Colon (tissue), 2 donors: ENCODE data around the gene CHCT1.

Experiments used
- FAIRE-seq: peaks from 2 replicates; lab custom pipeline; 2012; peaks lifted over from hg19 to GRCh38; lab: Jason Lieb, UNC
- donor health status: control.
- donor health status: control.

The CHCT1 gene

GRCh38 chr17:60442271-60443173 lies 20.2 kb downstream of the CHCT1 start:
- FAIRE-seq: no peak

- FAIRE-seq: no peak
Observed at GRCh38 chr17:60443713-60444112, 21.4 kb downstream of the CHCT1 start.

- no peak for FAIRE-seq
Observed at GRCh38 chr17:60445144-60445543, 22.9 kb downstream of the CHCT1 start.

GRCh38 chr17:60447375-60447774 lies 25.1 kb downstream of the CHCT1 start:
- FAIRE-seq: no peak

- no peak for FAIRE-seq
Observed at GRCh38 chr17:60451071-60451470, 28.8 kb downstream of the CHCT1 start.

- FAIRE-seq: no peak
Observed at GRCh38 chr17:60451965-60452364, 29.7 kb downstream of the CHCT1 start.

GRCh38 chr17:60455378-60455777 lies 33.1 kb downstream of the CHCT1 start:
- FAIRE-seq: no peak

- no peak for FAIRE-seq
Observed at GRCh38 chr17:60457148-60457547, 34.9 kb downstream of the CHCT1 start.

- no peak for FAIRE-seq
Observed at GRCh38 chr17:60461584-60461983, 39.3 kb downstream of the CHCT1 start.

GRCh38 chr17:60463157-60463835 lies 41.0 kb downstream of the CHCT1 start:
- FAIRE-seq: no peak

- FAIRE-seq: no peak
Observed at GRCh38 chr17:60464343-60464742, 42.1 kb downstream of the CHCT1 start.

GRCh38 chr17:60468371-60468770 lies 46.1 kb downstream of the CHCT1 start:
- FAIRE-seq: no peak

GRCh38 chr17:60471451-60471850 lies 49.2 kb downstream of the CHCT1 start:
- FAIRE-seq: no peak

- no peak for FAIRE-seq
Observed at GRCh38 chr17:60472449-60472848, 50.2 kb downstream of the CHCT1 start.

- FAIRE-seq: no peak
Observed at GRCh38 chr17:60473788-60474187, 51.5 kb downstream of the CHCT1 start.
